Prostate gland (tissue), 2 donors: Measurements from ENCODE around the gene FBN2. TPM values are rescaled to one million over a fixed set of nuclear protein-coding genes. Genes with fewer than 3 reads are reported as not detected.

Experiments used
- DNase-seq: peaks from one replicate; pipeline ENCODE4 v3.0.0-alpha.2; 2019; ENCODE audit warnings: low spot score
- H3K27ac ChIP-seq, 2 donors: fragments of 200-600 bp; sonication (generic); 2 replicates each; pipeline ENCODE4 v1.5.1; 2017 to 2019
- H3K27me3 ChIP-seq: fragments of 200-600 bp; sonication (generic); replicated peaks from 2 replicates; pipeline ENCODE4 v1.5.1; 2019; ENCODE audit not compliant: insufficient read depth
- H3K36me3 ChIP-seq, 2 donors: fragments of 200-600 bp; sonication (generic); 1 replicate in 1 of 2; 2 replicates in 1 of 2; pipeline versions ENCODE4 v1.5.1 to v1.8.1; 2017 to 2019
- H3K4me1 ChIP-seq: fragments of 200-600 bp; sonication (generic); replicated peaks from 2 replicates; pipeline ENCODE4 v1.5.1; 2019
- H3K4me3 ChIP-seq, 2 donors: fragments of 200-600 bp; sonication (generic); 2 replicates each; pipeline ENCODE4 v1.5.1; 2017 to 2019
- H3K9me3 ChIP-seq: fragments of 200-600 bp; sonication (generic); 2 replicates; pipeline ENCODE4 v1.5.1; 2017
- POLR2A ChIP-seq: fragments of 450-650 bp; IDR thresholded peaks from one replicate; pipeline ENCODE4 v1.6.1; 2016; ENCODE audit warnings: antibody characterized with exemption, mild to moderate bottlenecking
- POLR2AphosphoS5 ChIP-seq: sonication (generic); formaldehyde crosslinking; IDR thresholded peaks from one replicate; pipeline ENCODE4 v1.6.1; 2017; ENCODE audit warnings: antibody characterized with exemption
- WGBS: methylation state at CpG from one replicate; pipeline ENCODE4 v1.1.5; 2018; 5-methylcytosine and 5-hydroxymethylcytosine counted together
- intact Hi-C: fragments of 100-400 bp; cut with DNase I; formaldehyde crosslinking; loops from one replicate; pipeline ENCODE4 v1.14.2; 2022
- total RNA-seq, 2 donors: library from RNA; depleted of rRNA; stranded (reverse); fragments of >200 nt; gene quantifications; one replicate each; pipeline ENCODE4 v1.1.0, GENCODE V29; 2016
- TF ChIP-seq, protein P1 (sequence below), 4 experiments: fragments of 200-600 bp in 2 of 4; fragments of 450-650 bp in 2 of 4; sonication (generic) in 2 of 4; IDR thresholded peaks; 1 replicate in 3 of 4; 2 replicates in 1 of 4; pipeline ENCODE4 v1.5.1; 2016 to 2019; ENCODE audit warnings: antibody characterized with exemption in 4 of 4, mild to moderate bottlenecking in 2 of 4, moderate library complexity in 2 of 4

FBN2 gene
- total RNA-seq, 2 donors from 2014 or later = 0.82 to 6.6 TPM

DNA sequence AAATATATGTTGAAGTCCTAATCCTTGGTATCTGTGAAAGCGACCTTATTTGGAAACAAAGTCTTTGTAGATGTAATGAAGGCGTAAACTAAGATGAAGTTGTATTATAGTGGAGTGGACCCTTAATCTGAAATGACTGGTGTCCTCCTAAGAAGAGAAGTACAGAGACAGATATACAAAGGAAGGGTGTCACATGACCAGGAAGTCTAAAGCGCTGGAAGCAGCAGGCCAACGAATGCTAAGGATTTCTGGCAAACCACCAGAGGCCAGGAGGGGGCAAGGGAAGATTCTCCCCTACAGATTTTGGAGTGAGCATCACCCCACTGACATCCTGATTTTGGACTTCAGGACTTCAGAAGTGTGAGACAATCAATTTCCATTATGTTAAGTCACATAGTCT lies 292.1 kb downstream of the FBN2 start:
- Histone ChIP-seq H3K9me3 (no peaks in the 10 kb centered on the region), H3K27me3 (no peaks in the 10 kb centered on the region), H3K27ac (no peak overlapping the region), H3K4me3 (no peak overlapping the region), H3K36me3 (no peaks in the 10 kb centered on the region), H3K4me1 (no peaks in the 10 kb centered on the region)
- no peak for DNase-seq
- 93% methylated on average over 4 of the region's 4 CpGs for WGBS
- intact Hi-C loops = no loop called here
- TF ChIP-seq POLR2A = no peak
- no peak for TF ChIP-seq POLR2AphosphoS5
- TF ChIP-seq, protein P1, sequence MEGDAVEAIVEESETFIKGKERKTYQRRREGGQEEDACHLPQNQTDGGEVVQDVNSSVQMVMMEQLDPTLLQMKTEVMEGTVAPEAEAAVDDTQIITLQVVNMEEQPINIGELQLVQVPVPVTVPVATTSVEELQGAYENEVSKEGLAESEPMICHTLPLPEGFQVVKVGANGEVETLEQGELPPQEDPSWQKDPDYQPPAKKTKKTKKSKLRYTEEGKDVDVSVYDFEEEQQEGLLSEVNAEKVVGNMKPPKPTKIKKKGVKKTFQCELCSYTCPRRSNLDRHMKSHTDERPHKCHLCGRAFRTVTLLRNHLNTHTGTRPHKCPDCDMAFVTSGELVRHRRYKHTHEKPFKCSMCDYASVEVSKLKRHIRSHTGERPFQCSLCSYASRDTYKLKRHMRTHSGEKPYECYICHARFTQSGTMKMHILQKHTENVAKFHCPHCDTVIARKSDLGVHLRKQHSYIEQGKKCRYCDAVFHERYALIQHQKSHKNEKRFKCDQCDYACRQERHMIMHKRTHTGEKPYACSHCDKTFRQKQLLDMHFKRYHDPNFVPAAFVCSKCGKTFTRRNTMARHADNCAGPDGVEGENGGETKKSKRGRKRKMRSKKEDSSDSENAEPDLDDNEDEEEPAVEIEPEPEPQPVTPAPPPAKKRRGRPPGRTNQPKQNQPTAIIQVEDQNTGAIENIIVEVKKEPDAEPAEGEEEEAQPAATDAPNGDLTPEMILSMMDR (IDR thresholded peaks at IDR 0.05) = no peak

DNA sequence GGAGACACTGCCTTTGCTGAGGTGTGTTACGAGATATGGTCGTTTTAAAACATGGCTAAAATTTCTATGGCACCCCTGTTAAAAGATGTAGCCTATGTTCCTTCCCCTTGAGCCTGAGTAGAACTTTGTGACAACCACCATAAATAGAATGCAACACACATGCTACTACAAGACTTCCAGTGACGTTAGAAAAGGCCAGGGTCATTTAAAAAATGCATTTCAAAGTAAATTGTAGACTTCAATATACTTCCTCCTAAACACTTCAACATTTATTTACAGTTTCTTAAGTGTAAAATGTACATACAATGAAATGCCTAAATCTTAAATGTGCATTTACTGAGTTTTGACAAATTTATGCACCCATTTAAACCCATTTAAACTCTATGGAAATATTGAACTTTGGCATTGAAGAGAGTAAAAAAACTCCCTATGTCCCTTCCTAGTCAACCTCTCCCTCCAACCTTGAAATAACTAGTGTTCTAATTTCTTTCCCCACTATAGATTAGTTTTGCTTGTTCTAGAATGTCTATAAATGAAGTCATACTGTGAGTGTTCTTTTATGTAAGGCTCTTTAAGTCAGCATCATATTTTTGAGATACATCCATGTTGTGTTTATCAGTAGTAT lies 294.0 kb downstream of the FBN2 start:
- Histone ChIP-seq H3K4me3 (no peak overlapping the region), H3K9me3 (no peaks in the 10 kb centered on the region), H3K36me3 (no peaks in the 10 kb centered on the region), H3K27ac (no peak overlapping the region), H3K4me1 (no peaks in the 10 kb centered on the region), H3K27me3 (no peaks in the 10 kb centered on the region)
- 89% methylated on average over 3 of the region's 3 CpGs for WGBS
- intact Hi-C loops = no loop called here
- TF ChIP-seq POLR2AphosphoS5 = no peak
- TF ChIP-seq POLR2A = no peak
- TF ChIP-seq, protein P1 (IDR thresholded peaks at IDR 0.05) = no peak
- DNase-seq = no peak

DNA sequence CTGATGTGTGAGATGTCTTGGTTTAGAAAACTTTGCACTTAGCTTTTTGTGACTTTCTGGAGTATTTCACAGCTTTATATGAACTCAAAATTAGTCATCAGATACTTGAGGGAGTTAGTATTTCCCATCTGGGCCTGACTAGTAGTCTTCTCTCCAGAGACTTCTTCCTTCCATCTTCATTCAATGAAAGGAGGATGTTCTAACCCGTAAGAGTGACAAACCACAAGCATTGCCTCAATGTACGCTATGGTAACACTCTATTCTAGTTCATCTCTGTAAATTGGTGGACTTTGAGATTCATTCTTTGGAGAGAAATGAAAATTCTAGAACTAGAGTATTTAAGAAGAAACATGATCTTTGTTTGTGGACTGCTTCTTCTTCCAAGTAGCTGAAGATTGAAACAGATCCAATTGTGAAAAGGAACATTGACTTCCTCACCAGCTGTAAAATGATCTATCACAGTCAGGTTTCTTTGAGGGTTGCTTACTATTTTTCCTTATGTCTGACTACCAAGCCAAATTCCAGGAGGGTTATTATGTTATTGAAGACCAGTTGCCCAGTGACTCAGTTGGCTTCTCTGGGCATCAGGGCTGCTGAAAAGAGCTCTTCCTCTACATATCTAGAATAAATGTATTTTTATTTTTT lies 296.9 kb downstream of the FBN2 start:
- intact Hi-C loops = no loop called here
- Histone ChIP-seq H3K27me3 (no peaks in the 10 kb centered on the region), H3K4me3 (no peak overlapping the region), H3K9me3 (no peaks in the 10 kb centered on the region), H3K4me1 (no peaks in the 10 kb centered on the region), H3K36me3 (no peaks in the 10 kb centered on the region), H3K27ac (no peak overlapping the region)
- TF ChIP-seq POLR2AphosphoS5 (no peak), POLR2A (no peak)
- DNase-seq = no peak
- WGBS = 65% methylated on average over 2 of the region's 2 CpGs

DNA sequence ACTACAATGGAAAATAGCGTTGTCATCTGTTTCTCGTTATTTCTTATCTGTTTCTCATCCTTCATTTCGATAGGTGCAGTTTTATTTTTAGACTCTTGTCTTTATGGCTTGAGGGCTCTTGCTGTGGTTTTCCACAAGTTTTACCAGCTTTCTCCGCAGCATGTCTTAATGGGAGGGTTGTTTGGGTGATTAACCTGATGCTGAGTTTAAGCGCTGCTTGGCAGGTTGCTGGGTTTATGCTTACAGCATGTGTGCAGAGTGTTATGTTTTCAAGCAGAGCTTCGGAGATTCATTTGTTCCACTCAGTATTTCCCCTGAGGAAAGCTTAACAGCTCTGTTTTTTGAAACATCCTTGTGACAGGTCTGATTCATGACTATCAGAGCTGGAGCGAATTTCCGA lies 300.5 kb downstream of the FBN2 start:
- Histone ChIP-seq H3K27ac (no peak overlapping the region), H3K27me3 (no peaks in the 10 kb centered on the region), H3K36me3 (no peaks in the 10 kb centered on the region), H3K9me3 (no peaks in the 10 kb centered on the region), H3K4me3 (no peak overlapping the region), H3K4me1 (no peaks in the 10 kb centered on the region)
- no peak for TF ChIP-seq POLR2AphosphoS5
- no peak for TF ChIP-seq POLR2A
- 33% methylated on average over 8 of the region's 8 CpGs for WGBS
- intact Hi-C loops = no loop called here
- DNase-seq = no peak

DNA sequence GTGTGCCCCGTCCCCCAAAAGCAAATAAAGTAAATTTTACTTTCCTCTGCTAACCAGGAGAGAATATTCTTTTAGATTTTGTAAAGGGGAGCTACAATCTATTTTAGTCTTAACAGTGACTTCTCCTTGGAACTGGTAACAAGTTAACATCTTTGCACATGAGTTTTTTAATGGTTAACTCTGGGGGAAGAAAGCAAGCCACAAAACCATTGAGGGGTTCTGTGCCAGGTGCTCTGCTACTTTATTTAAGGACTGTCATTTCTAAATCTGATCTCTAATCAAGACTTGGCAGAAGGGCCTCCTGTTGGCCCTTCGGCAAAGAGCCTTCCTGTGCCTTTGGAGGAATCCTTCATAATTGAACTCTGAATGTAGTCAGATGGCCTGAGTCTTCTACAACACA lies 301.0 kb downstream of the FBN2 start:
- no peaks in the 10 kb centered on the region for H3K4me1 ChIP-seq
- WGBS = 56% methylated on average over 2 of the region's 2 CpGs
- H3K9me3 ChIP-seq = no peaks in the 10 kb centered on the region
- H3K27me3 ChIP-seq = no peaks in the 10 kb centered on the region
- H3K4me3 ChIP-seq = no peak overlapping the region
- TF ChIP-seq, protein P1 (IDR thresholded peaks at IDR 0.05) = no peak
- TF ChIP-seq POLR2AphosphoS5 (no peak), POLR2A (no peak)
- no peak overlapping the region for H3K27ac ChIP-seq
- H3K36me3 ChIP-seq = no peaks in the 10 kb centered on the region
- intact Hi-C loops = no loop called here
- DNase-seq = no peak

DNA sequence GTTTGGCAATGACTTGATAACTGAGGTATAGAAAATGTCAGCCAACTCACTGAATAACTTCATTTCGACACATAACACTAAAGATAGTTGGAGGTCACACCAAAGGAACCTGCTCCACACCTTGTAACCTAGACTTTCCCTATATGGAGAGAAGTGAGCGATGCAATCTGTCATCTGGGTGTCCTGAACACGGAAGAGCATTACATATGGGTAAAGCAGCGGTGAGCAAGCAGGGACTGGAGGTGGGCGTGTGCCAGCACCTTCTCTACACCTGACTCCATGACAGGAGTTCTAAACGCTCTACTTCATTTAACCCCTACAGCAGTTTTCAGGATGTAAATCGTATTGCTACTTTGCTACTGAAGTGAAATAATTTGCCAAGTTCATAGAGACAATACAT lies 301.7 kb downstream of the FBN2 start:
- no peaks in the 10 kb centered on the region for H3K27me3 ChIP-seq
- no peak for TF ChIP-seq POLR2AphosphoS5
- TF ChIP-seq, protein P1 (IDR thresholded peaks at IDR 0.05) = no peak
- no peak for TF ChIP-seq POLR2A
- H3K9me3 ChIP-seq = no peaks in the 10 kb centered on the region
- no peak overlapping the region for H3K27ac ChIP-seq
- no peaks in the 10 kb centered on the region for H3K4me1 ChIP-seq
- DNase-seq = no peak
- intact Hi-C loops = no loop called here
- H3K4me3 ChIP-seq = no peak overlapping the region
- no peaks in the 10 kb centered on the region for H3K36me3 ChIP-seq
- 87% methylated on average over 7 of the region's 7 CpGs for WGBS
